ENCODE data around the gene MITF. TPM values are rescaled to one million over a fixed set of nuclear protein-coding genes. Genes with fewer than 3 reads are reported as not detected.
"Not testable (repeated sequence)": the region's sequence is repeated elsewhere in the genome, so short reads cannot be mapped to it uniquely, and the experiment has no call there.

MITF gene
- total RNA-seq, 1 donor from 2014 or later = 5.7 TPM

DNA sequence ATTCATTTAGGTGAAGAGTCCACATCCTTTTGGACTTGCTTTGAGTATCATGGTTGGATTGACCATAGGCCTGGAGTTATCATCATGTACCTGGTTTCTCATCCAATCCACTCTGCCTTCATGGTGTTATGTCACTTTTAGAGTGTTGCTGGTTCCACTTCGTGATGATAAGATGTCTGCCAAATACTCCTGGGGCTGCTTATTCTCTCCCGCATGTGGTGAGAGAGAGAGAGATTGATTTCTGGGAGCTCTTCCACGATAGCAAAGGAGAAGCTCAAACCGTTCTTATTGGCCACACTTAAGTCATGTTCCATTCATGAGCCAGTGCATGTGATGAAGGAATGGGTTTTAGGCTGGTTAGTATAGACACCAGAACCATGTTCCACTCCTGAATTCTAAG, 47.6 kb downstream of the MITF start:
- Mint-ChIP-seq H3K27ac (ENCODE audit: unreplicated experiment) (peak overlapping the region; percentile 83), H3K9me3 (ENCODE audit: low read depth) (peaks cover 3% of the 10 kb centered on the region), H3K4me1 (ENCODE audit: low read depth) (peaks cover 56% of the 10 kb centered on the region), H3K4me3 (ENCODE audit: unreplicated experiment) (no peak overlapping the region), H3K36me3 (ENCODE audit: low read depth) (no peaks in the 10 kb centered on the region), H3K27me3 (ENCODE audit: low read depth) (no peaks in the 10 kb centered on the region)
- TF ChIP-seq, protein P1, sequence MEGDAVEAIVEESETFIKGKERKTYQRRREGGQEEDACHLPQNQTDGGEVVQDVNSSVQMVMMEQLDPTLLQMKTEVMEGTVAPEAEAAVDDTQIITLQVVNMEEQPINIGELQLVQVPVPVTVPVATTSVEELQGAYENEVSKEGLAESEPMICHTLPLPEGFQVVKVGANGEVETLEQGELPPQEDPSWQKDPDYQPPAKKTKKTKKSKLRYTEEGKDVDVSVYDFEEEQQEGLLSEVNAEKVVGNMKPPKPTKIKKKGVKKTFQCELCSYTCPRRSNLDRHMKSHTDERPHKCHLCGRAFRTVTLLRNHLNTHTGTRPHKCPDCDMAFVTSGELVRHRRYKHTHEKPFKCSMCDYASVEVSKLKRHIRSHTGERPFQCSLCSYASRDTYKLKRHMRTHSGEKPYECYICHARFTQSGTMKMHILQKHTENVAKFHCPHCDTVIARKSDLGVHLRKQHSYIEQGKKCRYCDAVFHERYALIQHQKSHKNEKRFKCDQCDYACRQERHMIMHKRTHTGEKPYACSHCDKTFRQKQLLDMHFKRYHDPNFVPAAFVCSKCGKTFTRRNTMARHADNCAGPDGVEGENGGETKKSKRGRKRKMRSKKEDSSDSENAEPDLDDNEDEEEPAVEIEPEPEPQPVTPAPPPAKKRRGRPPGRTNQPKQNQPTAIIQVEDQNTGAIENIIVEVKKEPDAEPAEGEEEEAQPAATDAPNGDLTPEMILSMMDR (IDR thresholded peaks at IDR 0.05) = no peak
- DNase-seq (ENCODE audit: low spot score) = no peak

- no peaks in the 10 kb centered on the region for H3K36me3 Mint-ChIP-seq (ENCODE audit: low read depth)
- no peak overlapping the region for H3K4me3 Mint-ChIP-seq (ENCODE audit: unreplicated experiment)
- H3K27ac Mint-ChIP-seq (ENCODE audit: unreplicated experiment) = peak overlapping the region; percentile 83
- TF ChIP-seq, protein P1 (IDR thresholded peaks at IDR 0.05) = no peak
- DNase-seq (ENCODE audit: low spot score) = no peak
- H3K27me3 Mint-ChIP-seq (ENCODE audit: low read depth) = no peaks in the 10 kb centered on the region
- H3K9me3 Mint-ChIP-seq (ENCODE audit: low read depth) = peaks cover 3% of the 10 kb centered on the region
- peaks cover 61% of the 10 kb centered on the region for H3K4me1 Mint-ChIP-seq (ENCODE audit: low read depth)
These were observed 48.3 kb downstream of the MITF start for GRCh38 chr3:69787436-69788168.

GRCh38 chr3:69791106-69791505, 51.8 kb downstream of the MITF start:
- no peak for DNase-seq (ENCODE audit: low spot score)
- TF ChIP-seq, protein P1 (IDR thresholded peaks at IDR 0.05) = no peak
- Mint-ChIP-seq H3K9me3 (ENCODE audit: low read depth) (peaks cover 3% of the 10 kb centered on the region), H3K27ac (ENCODE audit: unreplicated experiment) (peak overlapping the region; percentile 80), H3K36me3 (ENCODE audit: low read depth) (no peaks in the 10 kb centered on the region), H3K4me1 (ENCODE audit: low read depth) (peaks cover 44% of the 10 kb centered on the region), H3K27me3 (ENCODE audit: low read depth) (no peaks in the 10 kb centered on the region), H3K4me3 (ENCODE audit: unreplicated experiment) (peak overlapping the region; percentile 49)

- H3K27me3 Mint-ChIP-seq (ENCODE audit: low read depth) = no peaks in the 10 kb centered on the region
- H3K4me1 Mint-ChIP-seq (ENCODE audit: low read depth) = peaks cover 35% of the 10 kb centered on the region
- H3K36me3 Mint-ChIP-seq (ENCODE audit: low read depth) = no peaks in the 10 kb centered on the region
- no peak overlapping the region for H3K27ac Mint-ChIP-seq (ENCODE audit: unreplicated experiment)
- peaks cover 3% of the 10 kb centered on the region for H3K9me3 Mint-ChIP-seq (ENCODE audit: low read depth)
- TF ChIP-seq, protein P1 (IDR thresholded peaks at IDR 0.05) = peak; percentile 85
- no peak for DNase-seq (ENCODE audit: low spot score)
- no peak overlapping the region for H3K4me3 Mint-ChIP-seq (ENCODE audit: unreplicated experiment)
These were observed 52.7 kb downstream of the MITF start for GRCh38 chr3:69791919-69792399.

DNA sequence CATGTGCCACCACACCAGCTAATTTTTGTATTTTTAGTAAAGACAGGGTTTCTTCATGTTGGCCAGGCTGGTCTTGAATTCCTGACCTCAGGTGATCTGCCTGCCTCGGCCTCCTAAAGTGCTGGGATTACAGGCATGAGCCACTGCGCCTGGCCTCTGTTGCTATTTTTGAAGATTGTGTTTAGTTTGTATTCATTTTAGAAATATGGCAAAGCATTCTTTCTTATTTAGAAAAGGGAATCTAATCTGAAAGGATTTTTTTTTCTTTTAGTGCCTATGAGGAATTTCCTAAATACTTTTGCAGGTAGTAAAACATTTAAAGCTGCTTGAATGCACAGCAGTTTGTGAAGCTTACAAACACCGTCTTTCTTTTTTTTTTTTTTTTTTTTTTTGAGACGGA, 56.9 kb downstream of the MITF start:
- H3K27me3 Mint-ChIP-seq (ENCODE audit: low read depth); H3K4me3 Mint-ChIP-seq (ENCODE audit: unreplicated experiment); H3K27ac Mint-ChIP-seq (ENCODE audit: unreplicated experiment): not testable (repeated sequence)

More for the DNA sequence above, 56.9 kb downstream of the MITF start:
- not testable (repeated sequence) for DNase-seq (ENCODE audit: low spot score); H3K36me3 Mint-ChIP-seq (ENCODE audit: low read depth); H3K9me3 Mint-ChIP-seq (ENCODE audit: low read depth)
- peaks cover 13% of the 10 kb centered on the region for H3K4me1 Mint-ChIP-seq (ENCODE audit: low read depth)
